HFF-Myc (cell line): ENCODE results near the gene MED27.

Experiments used
- DNase-seq: peaks from one replicate; pipeline ENCODE4 v3.0.0-alpha.2; 2011; ENCODE audit warnings: low read depth; ENCODE audit errors: extremely low read depth
- H3K4me3 ChIP-seq: replicated peaks from 2 replicates; pipeline ENCODE4 v1.5.1; 2011; ENCODE audit warnings: low read depth, mild to moderate bottlenecking, control low read depth, low read length
- CTCF ChIP-seq: IDR thresholded peaks from 2 replicates; pipeline ENCODE4 v1.5.1; 2012; ENCODE audit warnings: mild to moderate bottlenecking, low read depth, low read length, control low read depth; ENCODE audit errors: missing control alignments

Gene MED27

GRCh38 chr9:131841765-131842318 lies 237.8 kb downstream of the MED27 start:
- no peak for DNase-seq
- no peak for TF ChIP-seq CTCF
- no peak overlapping the region for H3K4me3 ChIP-seq

GRCh38 chr9:131840751-131841702 lies 238.6 kb downstream of the MED27 start:
- DNase-seq: no peak
- no peak for TF ChIP-seq CTCF
- no peak overlapping the region for H3K4me3 ChIP-seq

GRCh38 chr9:131840220-131840619 lies 239.4 kb downstream of the MED27 start:
- TF ChIP-seq CTCF: no peak
- no peak for DNase-seq
- no peak overlapping the region for H3K4me3 ChIP-seq

GRCh38 chr9:131839281-131840084 lies 240.2 kb downstream of the MED27 start:
- peak; percentile 25 for DNase-seq
- no peak overlapping the region for H3K4me3 ChIP-seq
- no peak for TF ChIP-seq CTCF

- DNase-seq: no peak
Measured at GRCh38 chr9:131838530-131839280, 241.0 kb downstream of the MED27 start.

More at GRCh38 chr9:131838530-131839280, 241.0 kb downstream of the MED27 start:
- H3K4me3 ChIP-seq: no peak overlapping the region
- no peak for TF ChIP-seq CTCF
